Colonic mucosa (tissue), 4 donors: ENCODE data around the gene GON4L. TPM values are rescaled to one million over a fixed set of nuclear protein-coding genes. Genes with fewer than 3 reads are reported as not detected.
A peak's percentile ranks its signal among the peaks of the same experiment; 100 is the strongest.

Source experiments
- DNase-seq: peaks from one replicate; pipeline ENCODE4 v3.0.0-alpha.2; 2020
- H3K27ac ChIP-seq: fragments of 200-600 bp; one replicate; pipeline ENCODE4 v1.8.0; 2021
- H3K27me3 ChIP-seq: fragments of 200-600 bp; one replicate; pipeline ENCODE4 v1.8.0; 2021
- H3K36me3 ChIP-seq: fragments of 200-600 bp; one replicate; pipeline ENCODE4 v1.8.0; 2021
- H3K4me1 ChIP-seq: fragments of 200-600 bp; one replicate; pipeline ENCODE4 v1.8.0; 2021; ENCODE audit warnings: mild to moderate bottlenecking
- H3K4me3 ChIP-seq: fragments of 200-600 bp; one replicate; pipeline ENCODE4 v1.8.0; 2021
- H3K9ac ChIP-seq, 2 donors: one replicate each; pipeline ENCODE4 v1.7.0; 2013; ENCODE audit warnings: control low read depth in 2 of 2, low read depth in 2 of 2, low read length in 2 of 2
- H3K9me3 ChIP-seq: fragments of 200-600 bp; one replicate; pipeline ENCODE4 v1.8.0; 2021
- CTCF ChIP-seq: fragments of 200-600 bp; IDR thresholded peaks from one replicate; pipeline ENCODE4 v1.8.0; 2022; ENCODE audit warnings: antibody characterized with exemption, mild to moderate bottlenecking
- intact Hi-C: fragments of 100-400 bp; cut with DNase I; formaldehyde crosslinking; loops from one replicate; pipeline ENCODE4 v1.14.1; 2022
- total RNA-seq, 2 donors: library from RNA; stranded (reverse); fragmentation: NEBNext Ultra II Directional in 1 of 2; extraction: Animal tissue kit (Norgen Biotek cat#: 25700) in 1 of 2; gene quantifications; one replicate each; pipeline ENCODE4 v1.2.1, GENCODE V29; 2021
- donor health status: healthy.
- donor health status: DM: no; HTN: no; CAD: no.
- donor health status: DM: no; HTN: no; CAD: no.

GON4L gene
- total RNA-seq, 2 donors from 2014 or later: 33.3 to 34.7 TPM

GRCh38 chr1:155833665-155834295, 23.2 kb downstream of the GON4L start:
- Histone ChIP-seq H3K4me3 (no peak overlapping the region), H3K27me3 (no peaks in the 10 kb centered on the region), H3K27ac (no peak overlapping the region), H3K9ac (no peak overlapping the region), H3K9me3 (no peaks in the 10 kb centered on the region), H3K36me3 (no peaks in the 10 kb centered on the region), H3K4me1 (no peaks in the 10 kb centered on the region)
- intact Hi-C loops: no loop called here
- no peak for DNase-seq
- no peak for TF ChIP-seq CTCF

- no peak overlapping the region for H3K4me3 ChIP-seq
- intact Hi-C loops: no loop called here
- no peak overlapping the region for H3K9ac ChIP-seq
- H3K9me3 ChIP-seq: no peaks in the 10 kb centered on the region
- no peak for TF ChIP-seq CTCF
- DNase-seq: peak; percentile 1
- no peaks in the 10 kb centered on the region for H3K4me1 ChIP-seq
- no peaks in the 10 kb centered on the region for H3K36me3 ChIP-seq
- H3K27ac ChIP-seq: no peak overlapping the region
- no peaks in the 10 kb centered on the region for H3K27me3 ChIP-seq
Measured at GRCh38 chr1:155831279-155831976, 25.6 kb downstream of the GON4L start.

- no peak for TF ChIP-seq CTCF
- H3K4me3 ChIP-seq: no peak overlapping the region
- DNase-seq: no peak
- no peaks in the 10 kb centered on the region for H3K27me3 ChIP-seq
- no peak overlapping the region for H3K27ac ChIP-seq
- H3K9me3 ChIP-seq: no peaks in the 10 kb centered on the region
- H3K36me3 ChIP-seq: peaks cover 3% of the 10 kb centered on the region
- H3K9ac ChIP-seq: no peak overlapping the region
- intact Hi-C loops: no loop called here
- H3K4me1 ChIP-seq: no peaks in the 10 kb centered on the region
Measured at GRCh38 chr1:155827450-155827849, 29.6 kb downstream of the GON4L start.

GRCh38 chr1:155816351-155816750, 40.7 kb downstream of the GON4L start:
- TF ChIP-seq CTCF: no peak
- no peak overlapping the region for H3K9ac ChIP-seq
- H3K4me1 ChIP-seq: no peaks in the 10 kb centered on the region
- H3K4me3 ChIP-seq: no peak overlapping the region
- no peaks in the 10 kb centered on the region for H3K9me3 ChIP-seq
- H3K27me3 ChIP-seq: no peaks in the 10 kb centered on the region
- no peak overlapping the region for H3K27ac ChIP-seq
- no peak for DNase-seq
- no peaks in the 10 kb centered on the region for H3K36me3 ChIP-seq
- intact Hi-C loops: no loop called here

- intact Hi-C loops: no loop called here
- H3K27me3 ChIP-seq: no peaks in the 10 kb centered on the region
- no peak for DNase-seq
- no peak overlapping the region for H3K9ac ChIP-seq
- no peak overlapping the region for H3K27ac ChIP-seq
- no peaks in the 10 kb centered on the region for H3K36me3 ChIP-seq
- TF ChIP-seq CTCF: no peak
- no peak overlapping the region for H3K4me3 ChIP-seq
- H3K9me3 ChIP-seq: no peaks in the 10 kb centered on the region
- no peaks in the 10 kb centered on the region for H3K4me1 ChIP-seq
Measured at GRCh38 chr1:155813672-155814071, 43.3 kb downstream of the GON4L start.
